ENCODE data around the gene GPR37L1.
"Not testable (repeated sequence)": the region's sequence is repeated elsewhere in the genome, so short reads cannot be mapped to it uniquely, and the experiment has no call there.

- TF ChIP-seq CTCF (IDR thresholded peaks at IDR 0.05; ENCODE audit: low read depth, low read length); MYC (IDR thresholded peaks at IDR 0.05; ENCODE audit: low read depth, low read length); MAX (IDR thresholded peaks at IDR 0.05; ENCODE audit: low read depth, low read length); POLR2A (IDR thresholded peaks at IDR 0.05; ENCODE audit: extremely low read depth, insufficient read length): not testable (repeated sequence)
These were observed 23.0 kb downstream of the GPR37L1 start for GRCh38 chr1:202145744-202146140.

All from NB4 (cell line).